Neuronal stem cell (in vitro differentiated cells): ENCODE data around the gene SMAP2.
A peak's percentile ranks its signal among the peaks of the same experiment; 100 is the strongest.

Experiments
- DNase-seq: peaks from one replicate; pipeline ENCODE4 v3.0.0-alpha.2; 2013; ENCODE audit warnings: low spot score
- H2AFZ ChIP-seq: one replicate; pipeline ENCODE4 v1.6.1; 2013; ENCODE audit warnings: mild to moderate bottlenecking, low read length, inconsistent platforms
- H2AK5ac ChIP-seq: 2 replicates; pipeline ENCODE4 v1.6.1; 2013; ENCODE audit warnings: low read depth, mild to moderate bottlenecking, inconsistent platforms, low read length, moderate library complexity, mixed read lengths
- H2BK120ac ChIP-seq: 2 replicates; pipeline ENCODE4 v1.6.1; 2013; ENCODE audit warnings: low read depth, mild to moderate bottlenecking, inconsistent platforms, low read length, moderate library complexity, mixed read lengths
- H2BK12ac ChIP-seq: one replicate; pipeline ENCODE4 v1.6.1; 2013; ENCODE audit warnings: low read length, inconsistent platforms
- H2BK15ac ChIP-seq: 2 replicates; pipeline ENCODE4 v1.6.1; 2013; ENCODE audit warnings: mild to moderate bottlenecking, low read length, inconsistent platforms, mixed read lengths
- H2BK5ac ChIP-seq: one replicate; pipeline ENCODE4 v1.6.1; 2013; ENCODE audit warnings: inconsistent platforms, mild to moderate bottlenecking, low read length, moderate library complexity
- H3K14ac ChIP-seq: one replicate; pipeline ENCODE4 v1.6.1; 2013; ENCODE audit warnings: low read length, inconsistent platforms
- H3K18ac ChIP-seq: 2 replicates; pipeline ENCODE4 v1.6.1; 2013; ENCODE audit warnings: low read length, inconsistent platforms
- H3K23ac ChIP-seq: 2 replicates; pipeline ENCODE4 v1.6.1; 2013; ENCODE audit warnings: low read depth, mild to moderate bottlenecking, mixed read lengths, low read length, inconsistent platforms; ENCODE audit not compliant: poor library complexity
- H3K27ac ChIP-seq: replicated peaks from 3 replicates; pipeline ENCODE4 v1.5.1; 2013; ENCODE audit warnings: low read length, inconsistent platforms
- H3K27me3 ChIP-seq, 3 experiments: 2 replicates each; pipeline ENCODE4 v1.6.1; 2013; ENCODE audit warnings: low read length in 3 of 3, mild to moderate bottlenecking in 2 of 3, inconsistent platforms in 1 of 3, low read depth in 1 of 3, mixed read lengths in 1 of 3, moderate library complexity in 1 of 3; ENCODE audit not compliant: control insufficient read depth in 3 of 3, insufficient read depth in 3 of 3
- H3K36me3 ChIP-seq, 2 donors: replicated peaks in 1 of 2; 2 replicates each; pipeline ENCODE4 v1.6.1; 2013; ENCODE audit warnings: low read length in 2 of 2; ENCODE audit not compliant: control insufficient read depth in 2 of 2, insufficient read depth in 2 of 2
- H3K4ac ChIP-seq: 2 replicates; pipeline ENCODE4 v1.6.1; 2013; ENCODE audit warnings: inconsistent platforms, mild to moderate bottlenecking, low read length, moderate library complexity
- H3K4me1 ChIP-seq, 2 donors: 1 replicate in 1 of 2; 2 replicates in 1 of 2; pipeline ENCODE4 v1.6.1; 2013; ENCODE audit warnings: low read length in 2 of 2, low read depth in 1 of 2; ENCODE audit not compliant: control insufficient read depth in 2 of 2, insufficient read depth in 1 of 2
- H3K4me2 ChIP-seq: one replicate; pipeline ENCODE4 v1.6.1; 2013; ENCODE audit warnings: mild to moderate bottlenecking, low read length, inconsistent platforms; ENCODE audit not compliant: insufficient read depth, poor library complexity, severe bottlenecking
- H3K4me3 ChIP-seq, 2 donors: 2 replicates each; pipeline ENCODE4 v1.5.1; 2013; ENCODE audit warnings: low read length in 2 of 2, mild to moderate bottlenecking in 2 of 2, inconsistent platforms in 1 of 2, moderate library complexity in 1 of 2
- H3K79me1 ChIP-seq: one replicate; pipeline ENCODE4 v1.6.1; 2013; ENCODE audit warnings: low read depth, mild to moderate bottlenecking, inconsistent platforms, low read length, moderate library complexity
- H3K9ac ChIP-seq: one replicate; pipeline ENCODE4 v1.6.1; 2013; ENCODE audit warnings: mild to moderate bottlenecking, low read depth, low read length, inconsistent platforms; ENCODE audit not compliant: poor library complexity
- H3K9me3 ChIP-seq, 2 donors: replicated peaks in 1 of 2; 2 replicates each; pipeline versions ENCODE3 to v1.6.1; 2013; ENCODE audit warnings: low read length in 2 of 2, mild to moderate bottlenecking in 2 of 2, inconsistent platforms in 1 of 2, low read depth in 1 of 2, mixed read lengths in 1 of 2, moderate library complexity in 1 of 2; ENCODE audit not compliant: control insufficient read depth in 2 of 2, insufficient read depth in 1 of 2
- H4K8ac ChIP-seq: one replicate; pipeline ENCODE4 v1.6.1; 2013; ENCODE audit warnings: low read depth, mild to moderate bottlenecking, inconsistent platforms, low read length, moderate library complexity
- H4K91ac ChIP-seq: one replicate; pipeline ENCODE4 v1.6.1; 2013; ENCODE audit warnings: low read length, low read depth, mild to moderate bottlenecking, inconsistent platforms; ENCODE audit not compliant: poor library complexity
- WGBS, 2 donors: extraction: QIAGEN DNeasy Blood & Tissue Kit; methylation state at CpG; one replicate each; pipeline ENCODE4 v1.1.7; 2013; ENCODE audit warnings: missing lambda C conversion rate in 2 of 2, mixed read lengths in 1 of 2; ENCODE audit not compliant: insufficient read length in 2 of 2, insufficient replicate concordance in 1 of 2; ENCODE audit errors: extremely low coverage in 2 of 2; 5-methylcytosine and 5-hydroxymethylcytosine counted together

SMAP2 gene

DNA sequence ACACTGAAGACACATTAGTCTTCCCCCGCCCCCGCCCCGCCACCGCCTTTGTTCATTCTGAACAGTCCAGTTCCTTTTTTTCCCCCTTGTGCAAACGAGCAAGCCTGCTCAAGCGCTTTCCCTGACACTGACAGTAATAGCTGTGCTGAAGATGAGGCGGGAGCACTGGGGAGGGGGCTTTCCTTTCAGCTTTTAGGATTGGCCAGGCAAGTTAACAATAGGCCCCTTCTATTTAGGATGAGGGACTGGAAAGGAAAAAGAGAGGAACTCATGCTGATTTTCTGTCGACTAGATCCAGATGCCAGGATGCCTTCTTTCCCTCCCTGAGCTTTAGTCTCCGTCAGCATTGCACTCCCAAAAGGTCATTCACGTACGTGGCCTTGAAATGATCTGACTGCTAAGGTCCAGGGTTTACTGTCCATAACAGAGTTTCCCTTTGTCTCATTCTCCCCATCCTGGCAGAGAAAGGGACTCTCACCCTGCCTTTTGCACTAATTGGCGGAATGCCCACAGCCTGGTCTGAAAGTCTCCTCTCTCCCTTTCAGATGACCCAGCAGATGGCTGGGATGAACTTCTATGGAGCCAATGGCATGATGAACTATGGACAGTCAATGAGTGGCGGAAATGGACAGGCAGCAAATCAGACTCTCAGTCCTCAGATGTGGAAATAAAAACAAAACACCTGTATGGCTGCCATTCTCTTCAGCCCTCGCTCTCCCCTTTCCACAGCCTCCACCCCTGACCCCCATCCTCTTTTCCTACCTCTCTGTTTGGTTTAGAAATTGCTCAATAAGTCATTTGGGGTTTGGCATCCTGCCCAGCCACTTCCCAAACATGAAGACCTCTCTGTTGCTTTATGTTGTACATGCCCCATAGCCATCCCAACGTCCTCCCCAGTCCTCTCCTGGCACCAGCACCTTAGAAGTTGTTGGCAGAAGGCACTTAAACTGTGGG lies 48.2 kb downstream of the SMAP2 start:
- peak overlapping the region; percentile 25 for H3K14ac ChIP-seq
- no peak overlapping the region for H3K4ac ChIP-seq
- H4K91ac ChIP-seq: no peak overlapping the region
- no peak overlapping the region for H3K4me3 ChIP-seq
- H3K36me3 ChIP-seq: peaks cover 5 to 24% of the 10 kb centered on the region in 2 donors
- H3K4me2 ChIP-seq: no peak overlapping the region
- peak overlapping the region; percentile 18 for H3K27ac ChIP-seq
- peaks cover 16 to 17% of the 10 kb centered on the region in 2 donors for H3K4me1 ChIP-seq
- no peak overlapping the region for H2AK5ac ChIP-seq
- no peak overlapping the region for H2BK5ac ChIP-seq
- no peak overlapping the region for H2BK12ac ChIP-seq
- H2BK120ac ChIP-seq: no peak overlapping the region
- peak overlapping the region; percentile 54 for H3K18ac ChIP-seq
- no peaks in the 10 kb centered on the region for H3K9me3 ChIP-seq
- H2BK15ac ChIP-seq: no peak overlapping the region
- H2AFZ ChIP-seq: peak overlapping the region; percentile 57
- DNase-seq: peak; percentile 27
- no peak overlapping the region for H4K8ac ChIP-seq
- no CpG with 5 or more reads among the region's 15 CpGs for WGBS, 2 donors
- no peak overlapping the region for H3K23ac ChIP-seq
- peak overlapping the region; percentile 15 for H3K9ac ChIP-seq
- H3K27me3 ChIP-seq: no peaks in the 10 kb centered on the region
- no peaks in the 10 kb centered on the region for H3K79me1 ChIP-seq

DNA sequence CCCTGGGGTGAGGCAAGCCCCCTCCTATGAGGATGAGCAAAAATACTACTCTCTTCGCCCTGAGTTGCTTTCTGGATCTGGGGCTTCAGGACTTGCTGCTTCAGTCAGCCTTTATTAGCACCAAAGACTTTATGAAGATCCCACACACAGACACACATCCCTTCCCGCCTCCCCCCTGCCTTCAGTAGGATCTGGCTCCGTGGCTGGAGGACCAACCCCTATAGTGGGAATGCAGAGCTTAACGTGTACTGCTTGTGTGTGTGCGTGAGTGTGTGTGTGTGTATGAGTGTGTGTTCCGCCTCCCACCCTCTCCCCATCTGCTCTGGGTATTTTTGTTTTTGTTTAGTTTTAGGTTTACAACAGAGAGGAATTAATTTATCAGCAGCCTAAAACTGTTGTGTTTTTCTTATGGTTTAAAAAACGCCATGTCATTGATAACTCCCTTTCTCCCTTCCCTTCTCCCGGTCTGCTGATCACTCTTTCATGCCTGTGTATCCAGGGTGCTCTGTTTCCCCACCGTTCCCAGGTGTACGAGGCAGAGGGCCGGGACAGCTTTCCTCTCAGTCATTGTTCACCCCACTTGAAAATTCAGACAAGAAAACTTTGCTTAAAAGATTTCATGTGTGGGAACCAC lies 49.2 kb downstream of the SMAP2 start:
- H3K27me3 ChIP-seq: no peaks in the 10 kb centered on the region
- H3K18ac ChIP-seq: no peak overlapping the region
- H4K8ac ChIP-seq: no peak overlapping the region
- no peak overlapping the region for H3K9ac ChIP-seq
- peaks cover 0 to 13% of the 10 kb centered on the region in 2 donors for H3K36me3 ChIP-seq
- no peak overlapping the region for H3K23ac ChIP-seq
- no peak overlapping the region for H2BK5ac ChIP-seq
- no peak overlapping the region for H2AFZ ChIP-seq
- no peak overlapping the region for H2BK15ac ChIP-seq
- H3K4me2 ChIP-seq: no peak overlapping the region
- no peak overlapping the region for H3K14ac ChIP-seq
- no peak overlapping the region for H2AK5ac ChIP-seq
- no peak overlapping the region for H4K91ac ChIP-seq
- no peaks in the 10 kb centered on the region for H3K9me3 ChIP-seq
- H3K4me1 ChIP-seq: peaks cover 16 to 17% of the 10 kb centered on the region in 2 donors
- no peak for DNase-seq
- H3K4me3 ChIP-seq: no peak overlapping the region
- no peaks in the 10 kb centered on the region for H3K79me1 ChIP-seq
- no peak overlapping the region for H2BK12ac ChIP-seq
- WGBS, 2 donors: no CpG with 5 or more reads among the region's 11 CpGs
- H3K27ac ChIP-seq: no peak overlapping the region
- no peak overlapping the region for H3K4ac ChIP-seq
- H2BK120ac ChIP-seq: no peak overlapping the region

DNA sequence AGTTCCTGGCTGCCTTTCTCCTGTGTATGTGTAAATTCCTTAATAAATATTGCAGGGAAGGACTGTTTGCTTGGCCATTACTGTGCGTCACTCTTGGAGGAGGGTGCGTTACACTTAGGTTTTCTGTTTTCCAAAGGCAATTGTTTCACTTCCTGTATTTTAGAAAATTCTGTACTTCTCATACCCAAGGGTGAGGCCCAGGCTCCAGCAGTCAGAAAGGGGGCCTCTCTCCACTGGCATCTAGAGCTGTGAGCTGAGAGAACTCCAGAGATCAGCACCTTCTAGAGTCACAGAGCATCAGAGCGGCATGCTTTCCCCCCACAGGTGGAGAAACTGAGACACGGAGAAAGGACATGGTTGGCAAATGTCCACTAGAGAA lies 49.7 kb downstream of the SMAP2 start:
- Histone ChIP-seq H3K4ac (no peak overlapping the region), H3K79me1 (no peaks in the 10 kb centered on the region), H2AFZ (no peak overlapping the region), H4K8ac (no peak overlapping the region), H3K36me3 (peaks cover 0 to 8% of the 10 kb centered on the region in 2 donors), H3K9me3 (no peaks in the 10 kb centered on the region), H3K4me2 (no peak overlapping the region), H4K91ac (no peak overlapping the region), H3K4me1 (peaks cover 16 to 17% of the 10 kb centered on the region in 2 donors), H2BK12ac (no peak overlapping the region), H2BK15ac (no peak overlapping the region), H2BK120ac (no peak overlapping the region), H3K14ac (no peak overlapping the region), H3K23ac (no peak overlapping the region), H3K4me3 (no peak overlapping the region), H3K27me3 (no peaks in the 10 kb centered on the region), H2BK5ac (no peak overlapping the region), H2AK5ac (no peak overlapping the region), H3K18ac (no peak overlapping the region), H3K9ac (no peak overlapping the region), H3K27ac (no peak overlapping the region)
- no peak for DNase-seq
- no CpG with 5 or more reads among the region's 4 CpGs for WGBS, 2 donors

DNA sequence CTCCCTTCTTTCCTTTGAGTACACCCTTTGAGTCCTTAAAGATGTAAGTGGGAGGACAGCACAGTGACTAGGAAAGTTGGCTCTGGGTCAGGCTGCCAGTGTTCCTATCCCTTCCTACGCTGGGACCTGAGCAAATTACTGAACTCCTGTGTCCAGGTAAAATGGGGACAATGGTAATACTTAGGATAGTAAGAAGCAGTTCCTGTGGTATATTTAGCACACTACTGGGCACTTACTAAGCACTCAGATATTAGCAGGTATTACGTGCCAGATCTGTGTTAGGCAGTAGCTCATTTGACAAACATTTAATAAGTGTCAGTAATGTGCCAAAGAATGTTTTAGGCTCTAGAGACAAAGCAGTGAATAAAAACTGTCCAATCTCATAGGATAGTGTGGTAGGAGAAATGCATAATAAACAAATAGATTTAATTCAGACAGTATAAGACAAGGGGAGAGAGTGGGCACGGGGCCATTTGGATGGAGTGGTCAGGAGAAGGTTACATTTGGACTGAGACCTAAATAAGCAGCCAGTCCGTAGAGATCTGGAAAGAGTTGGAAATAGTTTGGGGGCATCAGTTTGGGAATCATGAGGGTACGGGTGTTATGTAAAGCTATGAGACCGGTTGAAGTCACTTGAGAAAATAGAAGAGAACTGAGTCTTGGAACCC lies 50.6 kb downstream of the SMAP2 start:
- no peak overlapping the region for H2BK5ac ChIP-seq
- no peaks in the 10 kb centered on the region for H3K79me1 ChIP-seq
- no CpG with 5 or more reads among the region's 6 CpGs for WGBS, 2 donors
- DNase-seq: no peak
- H2AFZ ChIP-seq: no peak overlapping the region
- H3K4me1 ChIP-seq: peaks cover 16 to 17% of the 10 kb centered on the region in 2 donors
- no peak overlapping the region for H3K14ac ChIP-seq
- H3K36me3 ChIP-seq: no peaks in the 10 kb centered on the region
- no peak overlapping the region for H3K4me2 ChIP-seq
- no peak overlapping the region for H2BK12ac ChIP-seq
- H4K8ac ChIP-seq: no peak overlapping the region
- no peaks in the 10 kb centered on the region for H3K27me3 ChIP-seq
- no peak overlapping the region for H2AK5ac ChIP-seq
- no peak overlapping the region for H3K4me3 ChIP-seq
- no peak overlapping the region for H2BK15ac ChIP-seq
- H3K27ac ChIP-seq: no peak overlapping the region
- H3K9me3 ChIP-seq: no peaks in the 10 kb centered on the region
- no peak overlapping the region for H3K9ac ChIP-seq
- H2BK120ac ChIP-seq: no peak overlapping the region
- no peak overlapping the region for H4K91ac ChIP-seq
- no peak overlapping the region for H3K4ac ChIP-seq
- H3K18ac ChIP-seq: no peak overlapping the region
- no peak overlapping the region for H3K23ac ChIP-seq
